Pericardium fibroblast (primary cell): ENCODE measurements around the gene CTDSP2. TPM values are rescaled to one million over a fixed set of nuclear protein-coding genes. Genes with fewer than 3 reads are reported as not detected.

Experiments used
- total RNA-seq: library from RNA; depleted of rRNA; stranded (reverse); fragments of >200 nt; gene quantifications from 2 replicates; pipeline ENCODE4 v1.2.3, GENCODE V29; 2015

CTDSP2 gene
- total RNA-seq, result 151 and 175 TPM in 2 replicates

GRCh38 chr12:57846577-57847319 is at the start of gene CTDSP2:
Gene CTDSP2 (minus strand): TSS chr12:57846729. CDS start chr12:57846435, 294 bp downstream.

GRCh38 chr12:57782608-57783465 is 63.7 kb downstream of the CTDSP2 start, which contains the start of gene TSFM:
Gene TSFM (plus strand): TSS chr12:57782787. CDS start chr12:57782802, 15 bp downstream.

GRCh38 chr12:57772429-57773322 is 73.9 kb downstream of the CTDSP2 start, which contains the start of gene EEF1AKMT3:
Gene EEF1AKMT3 (plus strand): TSS chr12:57772614. CDS start chr12:57772725, 111 bp downstream.

GRCh38 chr12:57771873-57772428 is 74.6 kb downstream of the CTDSP2 start, which contains the start of gene METTL1:
Gene METTL1 (minus strand): TSS chr12:57772105. CDS start chr12:57772083, 22 bp downstream.

Other genes starting within 250 kb of the CTDSP2 start
- gene DTX3, start 241.9 kb downstream of the CTDSP2 start, total RNA-seq, result 6.6 and 8.6 TPM in 2 replicates
- gene ARHGEF25, start 235.3 kb downstream of the CTDSP2 start, total RNA-seq, result 10.4 and 10.8 TPM in 2 replicates
- gene B4GALNT1, start 213.5 kb downstream of the CTDSP2 start, total RNA-seq, result 0.17 TPM in 1 of 2 replicates, not detected in the other
- 191 and 216 TPM in 2 replicates for gene OS9, start 152.6 kb downstream of the CTDSP2 start, total RNA-seq
- under 0.01 and 0.23 TPM in 2 replicates for gene AGAP2, start 108.0 kb downstream of the CTDSP2 start, total RNA-seq
- gene TSPAN31, start 101.7 kb downstream of the CTDSP2 start, total RNA-seq, result 60.6 and 72.7 TPM in 2 replicates
- 203 and 231 TPM in 2 replicates for gene CDK4, start 94.4 kb downstream of the CTDSP2 start, total RNA-seq
- gene MARCHF9, start 91.6 kb downstream of the CTDSP2 start, total RNA-seq, result 1.8 and 3.6 TPM in 2 replicates
- 0.68 and 1.6 TPM in 2 replicates for gene CYP27B1, start 79.7 kb downstream of the CTDSP2 start, total RNA-seq
- gene METTL1, start 74.6 kb downstream of the CTDSP2 start, total RNA-seq, result 8.5 and 20.0 TPM in 2 replicates
- 5.4 and 7.7 TPM in 2 replicates for gene EEF1AKMT3, start 74.1 kb downstream of the CTDSP2 start, total RNA-seq
- 13.6 and 18.3 TPM in 2 replicates for gene TSFM, start 63.9 kb downstream of the CTDSP2 start, total RNA-seq
- 1.8 and 3.6 TPM in 2 replicates for gene AVIL, start 28.0 kb downstream of the CTDSP2 start, total RNA-seq
- 3.9 and 11.6 TPM in 2 replicates for gene ATP23, start 94.8 kb upstream of the CTDSP2 start, total RNA-seq